NCI-H146 (cell line): ENCODE data around the gene CDAN1.
"Not testable (repeated sequence)": the region's sequence is repeated elsewhere in the genome, so short reads cannot be mapped to it uniquely, and the experiment has no call there.

Experiments
- DNase-seq: peaks from one replicate; lab custom pipeline; 2025; lab: John Stamatoyannopoulos, UW

CDAN1 gene

GRCh38 chr15:42736793-42737528 lies at the start of gene CDAN1:
Gene CDAN1 (minus strand): TSS chr15:42737128. CDS start chr15:42737102, 26 bp downstream.
- DNase-seq, result peak; percentile 75

- no peak for DNase-seq
These were observed 48.6 kb upstream of the CDAN1 start for GRCh38 chr15:42785569-42785968.

- DNase-seq, result no peak
These were observed 47.8 kb upstream of the CDAN1 start for GRCh38 chr15:42784705-42785104.

GRCh38 chr15:42782716-42783115 lies 45.8 kb upstream of the CDAN1 start:
- DNase-seq, result no peak

- DNase-seq, result no peak
These were observed 38.5 kb upstream of the CDAN1 start for GRCh38 chr15:42775416-42775815.

GRCh38 chr15:42772901-42773300 lies 36.0 kb upstream of the CDAN1 start:
- no peak for DNase-seq

- DNase-seq, result no peak
These were observed 35.2 kb upstream of the CDAN1 start for GRCh38 chr15:42772144-42772543.

GRCh38 chr15:42766109-42766508 lies 29.2 kb upstream of the CDAN1 start:
- not testable (repeated sequence) for DNase-seq

GRCh38 chr15:42764154-42764731 lies 27.3 kb upstream of the CDAN1 start:
- not testable (repeated sequence) for DNase-seq

- DNase-seq, result not testable (repeated sequence)
These were observed 24.9 kb upstream of the CDAN1 start for GRCh38 chr15:42761813-42762212.

GRCh38 chr15:42760759-42761158 lies 23.8 kb upstream of the CDAN1 start:
- no peak for DNase-seq

GRCh38 chr15:42759093-42759492 lies 22.2 kb upstream of the CDAN1 start:
- DNase-seq, result peak; percentile 27

GRCh38 chr15:42750306-42750705 lies 13.4 kb upstream of the CDAN1 start:
- no peak for DNase-seq

GRCh38 chr15:42749266-42749665 lies 12.3 kb upstream of the CDAN1 start:
- no peak for DNase-seq

GRCh38 chr15:42744195-42744594 lies 7.3 kb upstream of the CDAN1 start:
- DNase-seq, result no peak

GRCh38 chr15:42742149-42742548 lies 5.2 kb upstream of the CDAN1 start:
- no peak for DNase-seq

GRCh38 chr15:42741710-42742109 lies 4.8 kb upstream of the CDAN1 start:
- no peak for DNase-seq

GRCh38 chr15:42737529-42738328 lies 801 bp upstream of the CDAN1 start:
- peak; percentile 3 for DNase-seq

- peak; percentile 20 for DNase-seq
These were observed 643 bp downstream of the CDAN1 start for GRCh38 chr15:42736178-42736792.

GRCh38 chr15:42735382-42736165 lies 1.4 kb downstream of the CDAN1 start:
- DNase-seq, result no peak

GRCh38 chr15:42734076-42734672 lies 2.8 kb downstream of the CDAN1 start:
- no peak for DNase-seq
